ENCODE data around the gene CYTH4.
A peak's percentile ranks its signal among the peaks of the same experiment; 100 is the strongest.

CYTH4 gene

GRCh38 chr22:37330200-37331033 is 48.1 kb downstream of the CYTH4 start:
- DNase-seq (ENCODE audit: low spot score) = peak; percentile 40

GRCh38 chr22:37331034-37331428 is 48.7 kb downstream of the CYTH4 start:
- DNase-seq (ENCODE audit: low spot score) = peak; percentile 86

- no peak for DNase-seq (ENCODE audit: low spot score)
Measured at GRCh38 chr22:37331856-37332536, 49.7 kb downstream of the CYTH4 start.

GRCh38 chr22:37333724-37334460 is 51.6 kb downstream of the CYTH4 start:
- DNase-seq (ENCODE audit: low spot score) = no peak

GRCh38 chr22:37334461-37334858 is 52.2 kb downstream of the CYTH4 start:
- DNase-seq (ENCODE audit: low spot score) = no peak

GRCh38 chr22:37334859-37335805 is 52.8 kb downstream of the CYTH4 start:
- DNase-seq (ENCODE audit: low spot score) = no peak

GRCh38 chr22:37335806-37336199 is 53.5 kb downstream of the CYTH4 start:
- no peak for DNase-seq (ENCODE audit: low spot score)

GRCh38 chr22:37336579-37336978 is 54.3 kb downstream of the CYTH4 start:
- DNase-seq (ENCODE audit: low spot score) = no peak

GRCh38 chr22:37337204-37337943 is 55.1 kb downstream of the CYTH4 start:
- DNase-seq (ENCODE audit: low spot score) = peak; percentile 41

- no peak for DNase-seq (ENCODE audit: low spot score)
Measured at GRCh38 chr22:37338539-37339246, 56.4 kb downstream of the CYTH4 start.

- DNase-seq (ENCODE audit: low spot score) = no peak
Measured at GRCh38 chr22:37340331-37341262, 58.3 kb downstream of the CYTH4 start.

- no peak for DNase-seq (ENCODE audit: low spot score)
Measured at GRCh38 chr22:37342065-37342464, 59.8 kb downstream of the CYTH4 start.

GRCh38 chr22:37343348-37343747 is 61.0 kb downstream of the CYTH4 start:
- DNase-seq (ENCODE audit: low spot score) = no peak

- DNase-seq (ENCODE audit: low spot score) = no peak
Measured at GRCh38 chr22:37343863-37344734, 61.8 kb downstream of the CYTH4 start.

- DNase-seq (ENCODE audit: low spot score) = no peak
Measured at GRCh38 chr22:37344735-37345449, 62.6 kb downstream of the CYTH4 start.

GRCh38 chr22:37345863-37346504 is 63.7 kb downstream of the CYTH4 start:
- peak; percentile 87 for DNase-seq (ENCODE audit: low spot score)

GRCh38 chr22:37346505-37346895 is 64.2 kb downstream of the CYTH4 start:
- DNase-seq (ENCODE audit: low spot score) = no peak

Data from AG20443 (cell line).